Measurements from ENCODE around the gene GALNTL6. TPM values are rescaled to one million over a fixed set of nuclear protein-coding genes. Genes with fewer than 3 reads are reported as not detected.
"Not testable (repeated sequence)": the region's sequence is repeated elsewhere in the genome, so short reads cannot be mapped to it uniquely, and the experiment has no call there.

GALNTL6 gene
- total and polyA plus RNA-seq, 7 experiments from 2014 or later, result not detected

DNA sequence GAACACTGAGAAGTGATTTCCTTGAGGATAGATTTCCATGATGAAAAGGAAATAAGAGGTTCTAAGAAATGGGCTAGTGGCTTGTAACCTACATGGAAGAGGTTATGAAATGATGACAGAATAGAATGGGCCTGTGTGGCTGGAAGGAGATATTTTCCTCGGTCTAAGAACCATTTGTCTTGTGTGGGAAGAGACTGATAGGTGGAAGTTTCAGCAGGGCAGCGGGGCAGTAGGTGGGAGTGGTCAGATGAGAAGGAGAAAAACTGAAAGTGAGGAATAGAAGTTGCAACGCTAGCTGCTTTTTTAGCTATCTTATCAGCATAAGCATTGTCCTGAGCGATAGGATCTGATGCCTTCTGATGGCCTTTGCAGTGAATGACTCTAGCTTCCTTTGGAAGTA is 1144.0 kb downstream of the GALNTL6 start:
- Mint-ChIP-seq H3K36me3 (no peaks in the 10 kb centered on the region), H3K27ac (no peak overlapping the region), H3K4me3 (no peak overlapping the region), H3K9me3 (peaks cover 0 to 3% (median 0%) of the 10 kb centered on the region in 11 donors), H3K27me3 (peaks cover 0 to 17% (median 15%) of the 10 kb centered on the region in 5 donors), H3K4me1 (no peaks in the 10 kb centered on the region)
- no peaks in the 10 kb centered on the region for H3K9me3 ChIP-seq (ENCODE audit: control insufficient read depth in 2 of 3, low read length in 3 of 3)
- H3K4me3 ChIP-seq (ENCODE audit: low read length), result no peak overlapping the region
- no peak overlapping the region for H3K27ac ChIP-seq (ENCODE audit: low read depth, low read length)
- H3K27me3 ChIP-seq (ENCODE audit: control insufficient read depth in 2 of 2, insufficient read depth in 2 of 2, low read length in 2 of 2), result no peaks in the 10 kb centered on the region
- no peak for ATAC-seq
- no peaks in the 10 kb centered on the region for H3K36me3 ChIP-seq (ENCODE audit: control insufficient read depth in 2 of 3, insufficient read depth in 3 of 3, low read length in 3 of 3)
- no peaks in the 10 kb centered on the region for H3K4me1 ChIP-seq (ENCODE audit: control insufficient read depth in 2 of 2, insufficient read depth in 2 of 2, low read length in 2 of 2)
- no peak for DNase-seq
- CTCF ChIA-PET, result no interaction called here
- intact Hi-C loops (cut with micrococcal nuclease), result no loop called here
- POLR2A ChIA-PET, result no interaction called here

- ChIA-PET POLR2A (no interaction called here), CTCF (no interaction called here)
- no peak overlapping the region for H3K27ac Mint-ChIP-seq
- H3K9me3 ChIP-seq (ENCODE audit: control insufficient read depth in 2 of 3, low read length in 3 of 3), result no peaks in the 10 kb centered on the region
- H3K4me3 ChIP-seq (ENCODE audit: low read length), result no peak overlapping the region
- no peaks in the 10 kb centered on the region for H3K36me3 Mint-ChIP-seq
- no peaks in the 10 kb centered on the region for H3K27me3 ChIP-seq (ENCODE audit: control insufficient read depth in 2 of 2, insufficient read depth in 2 of 2, low read length in 2 of 2)
- H3K4me3 Mint-ChIP-seq, result no peak overlapping the region
- H3K9me3 Mint-ChIP-seq, result peaks cover 0 to 7% (median under 1%) of the 10 kb centered on the region in 11 donors
- no peaks in the 10 kb centered on the region for H3K4me1 ChIP-seq (ENCODE audit: control insufficient read depth in 2 of 2, insufficient read depth in 2 of 2, low read length in 2 of 2)
- H3K27me3 Mint-ChIP-seq, result peaks cover 0 to 31% (median 26%) of the 10 kb centered on the region in 5 donors
- no peak overlapping the region for H3K27ac ChIP-seq (ENCODE audit: low read depth, low read length)
- intact Hi-C loops (cut with micrococcal nuclease), result no loop called here
- DNase-seq, result no peak
- H3K4me1 Mint-ChIP-seq, result no peaks in the 10 kb centered on the region
- no peak for ATAC-seq
- no peaks in the 10 kb centered on the region for H3K36me3 ChIP-seq (ENCODE audit: control insufficient read depth in 2 of 3, insufficient read depth in 3 of 3, low read length in 3 of 3)
Observed at GRCh38 chr4:172962564-172963353, 1149.6 kb downstream of the GALNTL6 start.

GRCh38 chr4:172963498-172964294 is 1150.5 kb downstream of the GALNTL6 start:
- ATAC-seq (no peak), DNase-seq (no peak)
- H3K9me3 ChIP-seq (ENCODE audit: control insufficient read depth in 2 of 3, low read length in 3 of 3), result no peaks in the 10 kb centered on the region
- no peaks in the 10 kb centered on the region for H3K4me1 Mint-ChIP-seq
- no peak overlapping the region for H3K4me3 ChIP-seq (ENCODE audit: low read length)
- no peaks in the 10 kb centered on the region for H3K27me3 ChIP-seq (ENCODE audit: control insufficient read depth in 2 of 2, insufficient read depth in 2 of 2, low read length in 2 of 2)
- H3K27ac ChIP-seq (ENCODE audit: low read depth, low read length), result no peak overlapping the region
- intact Hi-C loops (cut with micrococcal nuclease), result no loop called here
- no peaks in the 10 kb centered on the region for H3K36me3 ChIP-seq (ENCODE audit: control insufficient read depth in 2 of 3, insufficient read depth in 3 of 3, low read length in 3 of 3)
- ChIA-PET CTCF (no interaction called here), POLR2A (no interaction called here)
- no peak overlapping the region for H3K4me3 Mint-ChIP-seq
- H3K27me3 Mint-ChIP-seq, result peaks cover 0 to 31% (median 26%) of the 10 kb centered on the region in 5 donors
- peaks cover 0 to 12% (median 3%) of the 10 kb centered on the region in 11 donors for H3K9me3 Mint-ChIP-seq
- H3K27ac Mint-ChIP-seq, result no peak overlapping the region
- H3K36me3 Mint-ChIP-seq, result peaks cover 0 to 3% (median 0%) of the 10 kb centered on the region in 5 donors
- no peaks in the 10 kb centered on the region for H3K4me1 ChIP-seq (ENCODE audit: control insufficient read depth in 2 of 2, insufficient read depth in 2 of 2, low read length in 2 of 2)

DNA sequence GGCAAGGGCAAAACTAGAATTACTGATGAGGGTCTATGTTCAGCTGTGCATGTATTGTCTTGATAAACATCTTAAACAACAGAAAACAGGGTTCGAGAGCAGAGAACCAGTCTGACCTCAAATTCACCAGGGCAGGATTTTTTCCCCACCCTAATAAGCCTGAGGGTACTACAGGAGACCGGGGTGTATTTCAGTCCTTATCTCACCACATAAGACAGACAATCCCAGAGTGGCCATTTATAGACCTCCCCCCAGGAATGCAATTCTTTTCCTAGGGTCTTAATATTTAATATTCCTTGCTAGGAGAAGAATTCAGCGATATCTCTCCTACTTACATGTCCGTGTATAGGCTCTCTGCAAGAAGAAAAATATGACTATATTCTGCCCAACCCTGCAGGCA is 1157.0 kb downstream of the GALNTL6 start:
- H3K4me3 Mint-ChIP-seq; DNase-seq; POLR2A ChIA-PET; H3K27me3 ChIP-seq (ENCODE audit: control insufficient read depth in 2 of 2, insufficient read depth in 2 of 2, low read length in 2 of 2); CTCF ChIA-PET; H3K27ac ChIP-seq (ENCODE audit: low read depth, low read length); H3K4me1 Mint-ChIP-seq; H3K9me3 ChIP-seq (ENCODE audit: control insufficient read depth in 2 of 3, low read length in 3 of 3); H3K36me3 ChIP-seq (ENCODE audit: control insufficient read depth in 2 of 3, insufficient read depth in 3 of 3, low read length in 3 of 3); ATAC-seq; H3K4me3 ChIP-seq (ENCODE audit: low read length); H3K27ac Mint-ChIP-seq; intact Hi-C loops (cut with micrococcal nuclease); H3K4me1 ChIP-seq (ENCODE audit: control insufficient read depth in 2 of 2, insufficient read depth in 2 of 2, low read length in 2 of 2): not testable (repeated sequence)
- peaks cover 0 to 12% (median 0%) of the 10 kb centered on the region in 5 donors for H3K36me3 Mint-ChIP-seq
- peaks cover 4 to 33% (median 17%) of the 10 kb centered on the region in 11 donors for H3K9me3 Mint-ChIP-seq
- H3K27me3 Mint-ChIP-seq, result peaks cover 0 to 20% (median 8%) of the 10 kb centered on the region in 5 donors

DNA sequence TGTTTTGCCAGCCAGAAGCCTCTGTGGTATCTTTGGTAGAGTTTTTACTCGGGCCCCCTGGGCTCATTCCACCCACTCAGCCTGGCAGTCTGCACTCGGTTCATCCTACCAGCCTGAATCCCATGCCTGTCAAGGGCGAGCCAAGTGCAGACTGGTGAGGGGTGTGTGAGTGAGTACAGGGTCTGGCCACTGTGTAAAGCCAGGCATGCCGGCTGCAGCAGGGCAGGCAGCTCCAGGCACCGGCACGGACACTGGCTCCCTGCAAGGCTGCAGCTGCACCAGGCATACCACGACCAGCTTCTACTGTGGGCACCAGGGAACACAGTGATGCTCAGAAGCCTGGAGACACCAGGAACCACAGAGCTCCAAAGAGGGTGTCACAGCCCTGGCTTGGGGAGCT is 1161.4 kb downstream of the GALNTL6 start:
- Mint-ChIP-seq H3K9me3 (peaks cover 0 to 14% (median 11%) of the 10 kb centered on the region in 11 donors), H3K27me3 (peaks cover 0 to 29% (median 10%) of the 10 kb centered on the region in 5 donors), H3K27ac (no peak overlapping the region), H3K4me1 (peaks cover 0 to 2% (median 0%) of the 10 kb centered on the region in 7 donors), H3K4me3 (no peak overlapping the region), H3K36me3 (peaks cover 0 to 5% (median 0%) of the 10 kb centered on the region in 5 donors)
- ATAC-seq, result no peak
- DNase-seq, result no peak
- CTCF ChIA-PET, result no interaction called here
- H3K9me3 ChIP-seq (ENCODE audit: control insufficient read depth in 2 of 3, low read length in 3 of 3), result peaks cover 0 to 2% (median 0%) of the 10 kb centered on the region in 3 experiments
- no peaks in the 10 kb centered on the region for H3K27me3 ChIP-seq (ENCODE audit: control insufficient read depth in 2 of 2, insufficient read depth in 2 of 2, low read length in 2 of 2)
- no peak overlapping the region for H3K4me3 ChIP-seq (ENCODE audit: low read length)
- no peaks in the 10 kb centered on the region for H3K36me3 ChIP-seq (ENCODE audit: control insufficient read depth in 2 of 3, insufficient read depth in 3 of 3, low read length in 3 of 3)
- no peak overlapping the region for H3K27ac ChIP-seq (ENCODE audit: low read depth, low read length)
- intact Hi-C loops (cut with micrococcal nuclease), result no loop called here
- POLR2A ChIA-PET, result no interaction called here
- H3K4me1 ChIP-seq (ENCODE audit: control insufficient read depth in 2 of 2, insufficient read depth in 2 of 2, low read length in 2 of 2), result no peaks in the 10 kb centered on the region

GRCh38 chr4:172975651-172976229 is 1162.5 kb downstream of the GALNTL6 start:
- no peak for ATAC-seq
- Histone ChIP-seq H3K27ac (ENCODE audit: low read depth, low read length) (no peak overlapping the region), H3K4me1 (ENCODE audit: control insufficient read depth in 2 of 2, insufficient read depth in 2 of 2, low read length in 2 of 2) (no peaks in the 10 kb centered on the region), H3K36me3 (ENCODE audit: control insufficient read depth in 2 of 3, insufficient read depth in 3 of 3, low read length in 3 of 3) (no peaks in the 10 kb centered on the region), H3K9me3 (ENCODE audit: control insufficient read depth in 2 of 3, low read length in 3 of 3) (no peaks in the 10 kb centered on the region), H3K27me3 (ENCODE audit: control insufficient read depth in 2 of 2, insufficient read depth in 2 of 2, low read length in 2 of 2) (no peaks in the 10 kb centered on the region), H3K4me3 (ENCODE audit: low read length) (no peak overlapping the region)
- intact Hi-C loops (cut with micrococcal nuclease), result no loop called here
- Mint-ChIP-seq H3K27ac (no peak overlapping the region), H3K4me3 (no peak overlapping the region), H3K36me3 (no peaks in the 10 kb centered on the region), H3K9me3 (peaks cover 0 to 8% (median under 1%) of the 10 kb centered on the region in 11 donors), H3K27me3 (peaks cover 0 to 29% (median 15%) of the 10 kb centered on the region in 5 donors), H3K4me1 (peaks cover 0 to 2% (median 0%) of the 10 kb centered on the region in 7 donors)
- ChIA-PET CTCF (no interaction called here), POLR2A (no interaction called here)
- DNase-seq, result no peak

Data from naive thymus-derived CD4-positive, alpha-beta T cell (primary cell).